GM18498 (cell line): ENCODE data around the gene NBPF20.
A peak's percentile ranks its signal among the peaks of the same experiment; 100 is the strongest.
"Not testable (repeated sequence)": the region's sequence is repeated elsewhere in the genome, so short reads cannot be mapped to it uniquely, and the experiment has no call there.

Source experiments
- ATAC-seq: cut with Tn5 transposase; IDR thresholded peaks from one replicate; pipeline ENCODE4 v1.9.1; 2021; ENCODE audit warnings: mild to moderate bottlenecking, moderate library complexity; ENCODE audit not compliant: unreplicated experiment

The NBPF20 gene

DNA sequence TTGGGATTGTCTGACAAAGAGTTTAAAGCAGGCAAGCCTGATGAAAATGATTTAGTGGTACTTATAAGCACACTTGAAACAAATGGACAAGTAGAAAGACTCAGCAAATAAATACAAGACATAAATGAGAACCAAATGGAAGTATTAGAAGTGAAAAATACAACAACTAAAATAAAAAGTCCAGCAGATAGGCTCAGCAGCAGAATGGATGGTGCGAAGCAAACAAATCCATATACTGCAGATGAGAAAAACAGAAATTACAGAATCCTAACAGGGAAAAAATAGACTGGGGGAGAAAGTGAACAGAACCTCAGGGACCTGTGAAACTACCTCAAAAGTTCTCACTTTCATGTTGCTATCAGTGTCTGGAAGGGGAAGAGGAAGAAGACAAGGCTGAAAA, 3.9 kb upstream of the NBPF20 start:
- not testable (repeated sequence) for ATAC-seq

DNA sequence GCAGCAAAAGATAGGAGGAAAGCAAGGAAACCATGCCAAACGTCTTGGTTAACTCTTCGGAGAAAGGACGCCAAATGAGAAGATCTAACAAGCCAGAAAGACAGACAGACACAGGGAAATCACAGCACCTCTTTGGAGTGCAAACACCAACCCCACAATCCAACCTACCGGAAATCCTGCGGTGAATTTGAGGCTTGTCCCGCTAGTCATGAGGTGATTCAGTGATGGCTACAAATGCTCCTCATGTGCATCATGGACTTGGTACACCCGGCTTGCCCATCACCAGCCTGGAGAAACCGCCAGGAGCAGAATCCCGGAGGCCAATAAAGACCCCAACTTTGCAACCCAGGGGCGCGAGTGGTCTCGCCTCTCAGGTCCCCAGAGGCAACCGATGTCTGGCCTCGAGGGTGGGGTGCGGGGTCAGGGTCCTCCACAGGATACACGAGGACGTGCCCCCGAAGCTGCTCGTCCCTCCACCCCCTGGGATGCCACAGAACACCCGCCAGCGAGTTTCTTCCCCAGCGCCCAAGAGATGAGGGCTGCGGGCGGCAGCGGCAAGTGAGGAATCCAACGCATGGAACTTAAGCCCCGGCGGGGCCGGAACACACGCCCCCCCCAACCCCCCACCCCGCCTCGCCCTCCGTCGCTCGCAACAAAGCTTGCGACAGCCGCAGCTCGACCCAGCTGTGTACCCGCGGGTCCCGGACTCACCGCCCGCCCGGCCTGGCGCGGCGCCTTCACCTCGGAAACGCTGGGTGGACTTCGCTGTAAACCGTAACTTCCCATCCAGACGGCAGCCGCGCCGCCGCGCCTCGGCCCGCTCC, 579 bp downstream of the NBPF20 start:
- ATAC-seq = peak; percentile 76

DNA sequence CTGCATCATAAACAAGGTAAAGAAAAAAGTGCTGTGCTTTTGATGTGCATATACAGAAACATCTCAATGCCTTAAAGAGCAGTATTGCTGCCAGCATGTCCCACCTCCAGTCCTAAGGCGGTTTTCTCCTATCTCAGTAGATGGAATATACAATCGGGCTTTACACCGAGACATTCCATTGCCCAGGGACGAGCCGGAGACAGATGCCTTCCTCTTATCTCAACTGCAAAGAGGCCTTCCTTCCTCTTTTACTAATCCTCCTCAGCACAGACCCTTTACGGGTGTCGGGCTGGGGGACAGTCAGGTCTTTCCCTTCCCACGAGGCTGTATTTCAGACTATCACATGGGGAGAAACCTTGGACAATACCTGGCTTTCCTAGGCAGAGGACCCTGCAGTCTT, 10.3 kb downstream of the NBPF20 start:
- ATAC-seq = not testable (repeated sequence)

DNA sequence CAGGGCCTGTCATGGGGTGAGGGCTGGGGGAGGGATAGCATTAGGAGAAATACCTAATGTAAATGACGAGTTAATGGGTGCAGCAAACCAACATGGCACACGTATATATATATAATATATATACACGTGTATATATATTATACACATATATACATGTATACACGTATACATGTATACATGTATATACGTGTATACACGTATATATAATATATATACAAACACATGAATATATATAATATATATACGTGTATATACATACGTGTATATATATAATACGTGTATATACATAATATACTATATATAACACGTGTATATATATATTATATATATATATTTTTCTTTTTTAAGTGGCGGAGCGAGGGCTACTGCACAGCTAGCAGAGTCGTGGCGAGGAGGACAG, 18.1 kb downstream of the NBPF20 start:
- not testable (repeated sequence) for ATAC-seq

DNA sequence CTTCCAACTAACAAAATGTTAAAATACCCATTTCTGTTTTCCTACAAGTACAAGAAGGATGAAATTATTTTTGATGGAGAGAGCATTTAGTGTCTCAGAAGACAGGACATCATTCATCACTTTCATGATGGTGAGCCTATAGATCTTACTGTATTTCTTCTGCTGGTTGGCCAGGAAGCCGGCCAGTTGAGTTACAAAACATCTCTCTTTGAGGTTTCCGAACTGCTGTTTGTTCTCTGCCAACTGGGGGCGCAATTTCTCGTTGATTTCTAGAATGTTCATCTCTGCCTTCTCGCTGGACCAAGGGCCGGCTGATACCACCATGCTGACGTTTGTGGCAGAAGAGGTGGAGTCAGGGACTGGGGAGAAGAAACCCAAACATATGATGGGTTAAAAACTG, 20.5 kb downstream of the NBPF20 start:
- not testable (repeated sequence) for ATAC-seq

DNA sequence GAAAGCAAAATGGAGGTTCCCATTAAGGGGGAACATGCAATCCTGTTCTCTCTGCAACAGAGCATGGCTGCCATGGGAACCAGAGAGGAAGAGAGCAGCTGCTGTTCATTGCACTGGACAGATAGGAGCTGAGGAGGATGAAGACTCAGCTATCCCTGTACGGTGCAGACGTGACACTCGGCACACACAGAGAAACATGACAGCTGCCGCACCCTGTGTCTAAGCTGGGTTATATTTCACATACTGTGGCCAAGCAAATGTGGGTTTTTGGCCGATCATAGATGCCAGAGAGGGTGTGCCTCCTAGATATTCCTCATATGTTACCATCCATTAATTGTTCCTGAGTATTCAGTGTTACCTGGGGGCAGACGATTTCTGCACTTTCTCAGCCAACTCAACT, 24.7 kb downstream of the NBPF20 start:
- ATAC-seq = not testable (repeated sequence)
